GM21786 (cell line): Measurements from ENCODE around the gene CCDC33.

Experiments used
- ATAC-seq: cut with Tn5 transposase; IDR thresholded peaks from one replicate; pipeline ENCODE4 v1.9.1; 2021; ENCODE audit not compliant: unreplicated experiment

CCDC33 gene

GRCh38 chr15:74377831-74378766, 142.0 kb downstream of the CCDC33 start:
- no peak for ATAC-seq

GRCh38 chr15:74378848-74379247, 142.7 kb downstream of the CCDC33 start:
- ATAC-seq: no peak

GRCh38 chr15:74380361-74381189, 144.4 kb downstream of the CCDC33 start:
- no peak for ATAC-seq

- no peak for ATAC-seq
These were observed 145.0 kb downstream of the CCDC33 start for GRCh38 chr15:74381190-74381453.

- no peak for ATAC-seq
These were observed 145.4 kb downstream of the CCDC33 start for GRCh38 chr15:74381481-74381880.

GRCh38 chr15:74382004-74382816, 146.1 kb downstream of the CCDC33 start:
- ATAC-seq: no peak

- ATAC-seq: no peak
These were observed 147.2 kb downstream of the CCDC33 start for GRCh38 chr15:74383286-74383685.

- ATAC-seq: peak; percentile 36
These were observed 147.8 kb downstream of the CCDC33 start for GRCh38 chr15:74383695-74384565.

- ATAC-seq: no peak
These were observed 148.4 kb downstream of the CCDC33 start for GRCh38 chr15:74384566-74384880.

- peak; percentile 64 for ATAC-seq
These were observed 148.9 kb downstream of the CCDC33 start for GRCh38 chr15:74384881-74385643.

GRCh38 chr15:74385733-74386132, 149.6 kb downstream of the CCDC33 start:
- ATAC-seq: no peak
